IMR-90 (cell line): Measurements from ENCODE around the gene BARD1. TPM values are rescaled to one million over a fixed set of nuclear protein-coding genes. Genes with fewer than 3 reads are reported as not detected.

Source experiments
- ATAC-seq: fragments of 200-7000 bp; cut with Tn5 transposase; 2 replicates; pipeline ENCODE4 v1.9.1; 2020; ENCODE audit warnings: low read depth, mild to moderate bottlenecking, moderate library complexity
- BruUV-seq: library from RNA; stranded (reverse); fragments of 400-500 nt; replicated peaks from 2 replicates; lab custom pipeline; 2021; lab: Mats Ljungman, UMichigan
- CTCF ChIA-PET: fragments of 300-600 bp; formaldehyde crosslinking; extraction: SDS; loops from one replicate; lab custom pipeline; 2021; ENCODE audit warnings: antibody characterized with exemption; lab: Yijun Ruan, JAX
- POLR2A ChIA-PET: fragments of 300-600 bp; sonication (Branson Sonifier 250); formaldehyde crosslinking; loops from one replicate; lab custom pipeline; 2022; ENCODE audit warnings: antibody characterized with exemption; ENCODE audit not compliant: unreplicated experiment; lab: Charles Lee
- DNase-seq: peaks from one replicate; pipeline ENCODE4 v3.0.0; 2013
- H2AFZ ChIP-seq: replicated peaks from 2 replicates; pipeline ENCODE3; 2013; ENCODE audit warnings: low read length, mild to moderate bottlenecking; ENCODE audit not compliant: poor library complexity
- H2AK5ac ChIP-seq: 2 replicates; pipeline ENCODE4 v1.6.1; 2013; ENCODE audit warnings: low read depth, low read length, inconsistent platforms
- H2AK9ac ChIP-seq: replicated peaks from 2 replicates; pipeline ENCODE3; 2013; ENCODE audit warnings: mild to moderate bottlenecking, low read depth, low read length, moderate library complexity; ENCODE audit not compliant: poor library complexity
- H2BK120ac ChIP-seq: 2 replicates; pipeline ENCODE4 v1.6.1; 2013; ENCODE audit warnings: low read depth, low read length, inconsistent platforms
- H2BK15ac ChIP-seq: 3 replicates; pipeline ENCODE4 v1.6.1; 2013; ENCODE audit warnings: low read depth, low read length, inconsistent platforms
- H2BK20ac ChIP-seq: 2 replicates; pipeline ENCODE4 v1.6.1; 2013; ENCODE audit warnings: low read depth, mild to moderate bottlenecking, inconsistent platforms, low read length, moderate library complexity
- H2BK5ac ChIP-seq: 2 replicates; pipeline ENCODE4 v1.6.1; 2013; ENCODE audit warnings: mild to moderate bottlenecking, low read depth, low read length, inconsistent platforms; ENCODE audit not compliant: poor library complexity, severe bottlenecking
- H3K14ac ChIP-seq: replicated peaks from 2 replicates; pipeline ENCODE4 v1.6.1; 2013; ENCODE audit warnings: low read depth, low read length, inconsistent platforms
- H3K18ac ChIP-seq: 2 replicates; pipeline ENCODE4 v1.6.1; 2013; ENCODE audit warnings: low read depth, low read length, control low read depth
- H3K23ac ChIP-seq: 2 replicates; pipeline ENCODE4 v1.6.1; 2013; ENCODE audit warnings: low read depth, low read length, inconsistent platforms
- H3K27ac ChIP-seq: 2 replicates; pipeline ENCODE4 v1.5.1; 2013; ENCODE audit warnings: mild to moderate bottlenecking, control low read depth, low read length; ENCODE audit not compliant: insufficient read depth
- H3K27me3 ChIP-seq: 2 replicates; pipeline ENCODE4 v1.6.1; 2013; ENCODE audit warnings: low read length; ENCODE audit not compliant: control insufficient read depth, insufficient read depth
- H3K36me3 ChIP-seq: 2 replicates; pipeline ENCODE4 v1.6.1; 2013; ENCODE audit warnings: low read length, mixed read lengths; ENCODE audit not compliant: control insufficient read depth, insufficient read depth
- H3K4ac ChIP-seq: 2 replicates; pipeline ENCODE4 v1.6.1; 2013; ENCODE audit warnings: low read depth, low read length, inconsistent platforms
- H3K4me1 ChIP-seq: 2 replicates; pipeline ENCODE4 v1.6.1; 2013; ENCODE audit warnings: low read length, mixed read lengths; ENCODE audit not compliant: control insufficient read depth, insufficient read depth
- H3K4me2 ChIP-seq: 2 replicates; pipeline ENCODE4 v1.6.1; 2013; ENCODE audit warnings: low read depth, mild to moderate bottlenecking, control low read depth, low read length, moderate library complexity
- H3K4me3 ChIP-seq: 2 replicates; pipeline ENCODE4 v1.5.1; 2013; ENCODE audit warnings: low read depth, mild to moderate bottlenecking, control low read depth, low read length, moderate library complexity; ENCODE audit not compliant: insufficient read depth
- H3K56ac ChIP-seq: 2 replicates; pipeline ENCODE4 v1.6.1; 2013; ENCODE audit warnings: low read length, inconsistent platforms; ENCODE audit not compliant: insufficient read depth; ENCODE audit errors: extremely low read depth
- H3K79me1 ChIP-seq, 2 experiments: 2 replicates each; pipeline ENCODE4 v1.6.1; 2013; ENCODE audit warnings: low read length in 2 of 2, inconsistent platforms in 1 of 2, low read depth in 1 of 2
- H3K9ac ChIP-seq: 2 replicates; pipeline ENCODE4 v1.6.1; 2013; ENCODE audit warnings: low read depth, low read length, control low read depth
- H3K9me1 ChIP-seq: 2 replicates; pipeline ENCODE4 v1.6.1; 2013; ENCODE audit warnings: low read length, inconsistent platforms; ENCODE audit not compliant: insufficient read depth
- H3K9me3 ChIP-seq: 2 replicates; pipeline ENCODE4 v1.6.1; 2013; ENCODE audit warnings: low read length; ENCODE audit not compliant: control insufficient read depth, insufficient read depth
- H4K20me1 ChIP-seq: 2 replicates; pipeline ENCODE4 v1.6.1; 2013; ENCODE audit warnings: low read length, inconsistent platforms; ENCODE audit not compliant: insufficient read depth
- H4K5ac ChIP-seq: 2 replicates; pipeline ENCODE4 v1.6.1; 2013; ENCODE audit warnings: mild to moderate bottlenecking, low read depth, low read length, control low read depth
- H4K8ac ChIP-seq, 2 experiments: 2 replicates each; pipeline ENCODE4 v1.6.1; 2013; ENCODE audit warnings: low read depth in 2 of 2, low read length in 2 of 2, control low read depth in 1 of 2, inconsistent platforms in 1 of 2
- H4K91ac ChIP-seq: 2 replicates; pipeline ENCODE4 v1.6.1; 2013; ENCODE audit warnings: low read depth, low read length, inconsistent platforms; ENCODE audit not compliant: insufficient read depth
- BHLHE40 ChIP-seq: fragments of 150-350 bp; IDR thresholded peaks from 2 replicates; pipeline ENCODE4 v1.6.1; 2016; ENCODE audit warnings: mild to moderate bottlenecking, low read depth, low read length
- CEBPB ChIP-seq: IDR thresholded peaks from 2 replicates; pipeline ENCODE4 v1.6.1; 2012; ENCODE audit warnings: low read depth, low read length, improper control_type of control experiment
- WGBS, 2 experiments: methylation state at CpG; one replicate each; pipeline versions ENCODE4 v1.1.5 to v1.1.7; 2013; ENCODE audit warnings: missing lambda C conversion rate in 2 of 2; ENCODE audit not compliant: insufficient read length in 1 of 2; ENCODE audit errors: extremely low coverage in 2 of 2; 5-methylcytosine and 5-hydroxymethylcytosine counted together
- dilution Hi-C: fragments of 300-500 bp; cut with HindIII; formaldehyde crosslinking; loops from one replicate; pipeline ENCODE4 v1.14.3; 2018; ENCODE audit warnings: low sequenced_read_pairs; ENCODE audit not compliant: unreplicated experiment
- in situ Hi-C: fragments of 300-500 bp; cut with MboI; formaldehyde crosslinking; loops from 3 replicates; pipeline ENCODE4 v1.14.3; 2019; ENCODE audit warnings: low sequenced_read_pairs, inconsistent platforms, mixed read lengths
- intact Hi-C: fragments of 100-400 bp; cut with micrococcal nuclease; formaldehyde crosslinking; loops from 2 replicates; pipeline ENCODE4 v1.10.0; 2022
- polyA plus RNA-seq, 3 experiments: library from polyadenylated mRNA; depleted of rRNA; stranded (reverse); fragments of >200 nt; gene quantifications; 2 replicates each; pipeline ENCODE4 v1.2.3, GENCODE V29; 2012; ENCODE audit warnings: low replicate concordance in 1 of 3
- total RNA-seq: library from RNA; depleted of rRNA; stranded (reverse); fragments of >200 nt; gene quantifications from 2 replicates; pipeline ENCODE4 v1.2.3, GENCODE V29; 2012

The BARD1 gene
- total and polyA plus RNA-seq, 2 of the 4 experiments (the other 2 are of a cell fraction) = 3.1 to 34.6 TPM

- H3K9ac ChIP-seq = no peak overlapping the region
- dilution Hi-C loops (no loop called here), intact Hi-C loops (no loop called here), in situ Hi-C loops (no loop called here)
- no peak overlapping the region for H3K4me3 ChIP-seq
- no peaks in the 10 kb centered on the region for H3K4me1 ChIP-seq
- no CpG with 5 or more reads among the region's 2 CpGs for WGBS, 2 experiments
- no peak overlapping the region for H2AK5ac ChIP-seq
- H3K14ac ChIP-seq = no peak overlapping the region
- H3K9me1 ChIP-seq = no peaks in the 10 kb centered on the region
- TF ChIP-seq BHLHE40 (no peak), CEBPB (peak; percentile 76)
- H3K4me2 ChIP-seq = no peak overlapping the region
- H3K79me1 ChIP-seq = no peaks in the 10 kb centered on the region
- H4K91ac ChIP-seq = no peak overlapping the region
- H4K8ac ChIP-seq = no peak overlapping the region
- no peak overlapping the region for H2AFZ ChIP-seq
- no peak overlapping the region for H2BK120ac ChIP-seq
- no peaks in the 10 kb centered on the region for H3K9me3 ChIP-seq
- no peak overlapping the region for H4K5ac ChIP-seq
- no peak overlapping the region for H3K27ac ChIP-seq
- no peak overlapping the region for H3K23ac ChIP-seq
- no peak overlapping the region for H2AK9ac ChIP-seq
- no peak overlapping the region for H2BK20ac ChIP-seq
- no peak overlapping the region for H3K18ac ChIP-seq
- no peaks in the 10 kb centered on the region for H3K27me3 ChIP-seq
- no peak overlapping the region for H3K4ac ChIP-seq
- no TSS peak for BruUV-seq
- DNase-seq (peak; percentile 43), ATAC-seq (no peak)
- H4K20me1 ChIP-seq = no peaks in the 10 kb centered on the region
- POLR2A ChIA-PET = no interaction called here
- H2BK15ac ChIP-seq = no peak overlapping the region
- no peaks in the 10 kb centered on the region for H3K36me3 ChIP-seq
- H2BK5ac ChIP-seq = no peak overlapping the region
- H3K56ac ChIP-seq = no peak overlapping the region
- CTCF ChIA-PET = no interaction called here
Measured at GRCh38 chr2:214706986-214707385, 102.5 kb downstream of the BARD1 start.
